GM18909 (cell line): ENCODE measurements around the gene TCF7L1.
A peak's percentile ranks its signal among the peaks of the same experiment; 100 is the strongest.

Experiments used
- ATAC-seq: cut with Tn5 transposase; IDR thresholded peaks from one replicate; pipeline ENCODE4 v1.9.1; 2021; ENCODE audit warnings: mild to moderate bottlenecking; ENCODE audit not compliant: unreplicated experiment, poor library complexity

TCF7L1 gene

GRCh38 chr2:85244828-85245227 lies 111.6 kb downstream of the TCF7L1 start:
- ATAC-seq = no peak

- ATAC-seq = no peak
Measured at GRCh38 chr2:85245891-85246290, 112.7 kb downstream of the TCF7L1 start.

GRCh38 chr2:85246348-85246747 lies 113.2 kb downstream of the TCF7L1 start:
- ATAC-seq = no peak

- no peak for ATAC-seq
Measured at GRCh38 chr2:85247610-85248009, 114.4 kb downstream of the TCF7L1 start.

- ATAC-seq = no peak
Measured at GRCh38 chr2:85248773-85249509, 115.7 kb downstream of the TCF7L1 start.

- no peak for ATAC-seq
Measured at GRCh38 chr2:85250045-85250444, 116.9 kb downstream of the TCF7L1 start.

- no peak for ATAC-seq
Measured at GRCh38 chr2:85251070-85251616, 118.0 kb downstream of the TCF7L1 start.

GRCh38 chr2:85253890-85254289 lies 120.7 kb downstream of the TCF7L1 start:
- ATAC-seq = no peak

- ATAC-seq = no peak
Measured at GRCh38 chr2:85254540-85255300, 121.5 kb downstream of the TCF7L1 start.

GRCh38 chr2:85255456-85255812 lies 122.2 kb downstream of the TCF7L1 start:
- ATAC-seq = no peak

- ATAC-seq = no peak
Measured at GRCh38 chr2:85255813-85256594, 122.8 kb downstream of the TCF7L1 start.

GRCh38 chr2:85257359-85257969 lies 124.3 kb downstream of the TCF7L1 start:
- ATAC-seq = no peak

- ATAC-seq = no peak
Measured at GRCh38 chr2:85257970-85258605, 124.9 kb downstream of the TCF7L1 start.

- no peak for ATAC-seq
Measured at GRCh38 chr2:85259101-85259590, 126.0 kb downstream of the TCF7L1 start.

GRCh38 chr2:85259879-85260278 lies 126.7 kb downstream of the TCF7L1 start:
- no peak for ATAC-seq

- ATAC-seq = no peak
Measured at GRCh38 chr2:85263591-85263990, 130.4 kb downstream of the TCF7L1 start.

GRCh38 chr2:85264471-85264870 lies 131.3 kb downstream of the TCF7L1 start:
- ATAC-seq = no peak

- ATAC-seq = no peak
Measured at GRCh38 chr2:85265304-85265703, 132.1 kb downstream of the TCF7L1 start.

GRCh38 chr2:85266146-85267041 lies 133.2 kb downstream of the TCF7L1 start:
- ATAC-seq = peak; percentile 78
